M059J (cell line): ENCODE data around the gene CCNI. TPM values are rescaled to one million over a fixed set of nuclear protein-coding genes. Genes with fewer than 3 reads are reported as not detected.

Experiments used
- DNase-seq: peaks from one replicate; pipeline ENCODE4 v3.0.0-alpha.2; 2012; ENCODE audit warnings: low read depth
- total RNA-seq: library from RNA; depleted of rRNA; stranded (reverse); fragments of >200 nt; shearing (Covaris generic); gene quantifications from 2 replicates; pipeline ENCODE4 v1.2.3, GENCODE V29; 2014; rRNA removed

CCNI gene
- total RNA-seq, 1 experiment from 2014 or later = 112 TPM

- peak; percentile 75 for DNase-seq
Measured at GRCh38 chr4:77007358-77008230, 68.2 kb downstream of the CCNI start.

- DNase-seq = peak; percentile 24
Measured at GRCh38 chr4:77006753-77007353, 68.9 kb downstream of the CCNI start.

GRCh38 chr4:77003400-77003799 is 72.4 kb downstream of the CCNI start:
- DNase-seq = no peak

GRCh38 chr4:77002321-77003107 is 73.3 kb downstream of the CCNI start:
- peak; percentile 27 for DNase-seq

GRCh38 chr4:77001907-77002306 is 73.9 kb downstream of the CCNI start:
- peak; percentile 70 for DNase-seq

- no peak for DNase-seq
Measured at GRCh38 chr4:76998251-76998901, 77.4 kb downstream of the CCNI start.

- no peak for DNase-seq
Measured at GRCh38 chr4:76997532-76997931, 78.3 kb downstream of the CCNI start.

Other genes with a start within 250 kb of the CCNI start
- gene SOWAHB, start 177.8 kb downstream of the CCNI start, total RNA-seq = not detected in 2 replicates
- 27.4 and 34.0 TPM in 2 replicates for gene SEPTIN11, start 126.2 kb downstream of the CCNI start, total RNA-seq
- 8.5 and 18.4 TPM in 2 replicates for gene CCNG2, start 81.2 kb upstream of the CCNI start, total RNA-seq